ENCODE data around the gene ZFP92.

Gene ZFP92

DNA sequence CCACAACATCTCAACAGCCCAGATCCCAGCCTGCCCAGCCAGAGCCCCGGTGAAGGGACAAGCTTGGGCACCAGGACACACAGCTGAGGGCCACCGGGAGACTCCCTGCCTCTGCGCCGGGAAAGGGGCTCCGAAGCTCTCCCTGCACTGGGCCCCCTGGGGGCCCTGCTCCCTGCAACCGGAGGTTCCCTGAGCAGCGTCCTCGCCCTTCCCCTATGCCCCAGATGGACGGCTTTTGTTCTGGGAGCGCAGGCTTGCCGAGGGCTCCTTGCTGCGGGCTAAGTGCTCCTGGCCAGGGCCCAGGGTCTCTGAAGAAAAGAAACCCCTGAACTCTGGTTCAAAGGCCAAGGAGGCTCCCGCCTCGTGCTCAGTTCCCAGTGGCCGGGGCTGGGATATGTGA is 899 bp upstream of the ZFP92 start:
- TF ChIP-seq, protein P1, sequence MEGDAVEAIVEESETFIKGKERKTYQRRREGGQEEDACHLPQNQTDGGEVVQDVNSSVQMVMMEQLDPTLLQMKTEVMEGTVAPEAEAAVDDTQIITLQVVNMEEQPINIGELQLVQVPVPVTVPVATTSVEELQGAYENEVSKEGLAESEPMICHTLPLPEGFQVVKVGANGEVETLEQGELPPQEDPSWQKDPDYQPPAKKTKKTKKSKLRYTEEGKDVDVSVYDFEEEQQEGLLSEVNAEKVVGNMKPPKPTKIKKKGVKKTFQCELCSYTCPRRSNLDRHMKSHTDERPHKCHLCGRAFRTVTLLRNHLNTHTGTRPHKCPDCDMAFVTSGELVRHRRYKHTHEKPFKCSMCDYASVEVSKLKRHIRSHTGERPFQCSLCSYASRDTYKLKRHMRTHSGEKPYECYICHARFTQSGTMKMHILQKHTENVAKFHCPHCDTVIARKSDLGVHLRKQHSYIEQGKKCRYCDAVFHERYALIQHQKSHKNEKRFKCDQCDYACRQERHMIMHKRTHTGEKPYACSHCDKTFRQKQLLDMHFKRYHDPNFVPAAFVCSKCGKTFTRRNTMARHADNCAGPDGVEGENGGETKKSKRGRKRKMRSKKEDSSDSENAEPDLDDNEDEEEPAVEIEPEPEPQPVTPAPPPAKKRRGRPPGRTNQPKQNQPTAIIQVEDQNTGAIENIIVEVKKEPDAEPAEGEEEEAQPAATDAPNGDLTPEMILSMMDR (conservative IDR thresholded peaks at IDR 0.05): no peak
- TF ChIP-seq ZFX (IDR thresholded peaks at IDR 0.05): no peak
- H3K27ac ChIP-seq: no peak overlapping the region

DNA sequence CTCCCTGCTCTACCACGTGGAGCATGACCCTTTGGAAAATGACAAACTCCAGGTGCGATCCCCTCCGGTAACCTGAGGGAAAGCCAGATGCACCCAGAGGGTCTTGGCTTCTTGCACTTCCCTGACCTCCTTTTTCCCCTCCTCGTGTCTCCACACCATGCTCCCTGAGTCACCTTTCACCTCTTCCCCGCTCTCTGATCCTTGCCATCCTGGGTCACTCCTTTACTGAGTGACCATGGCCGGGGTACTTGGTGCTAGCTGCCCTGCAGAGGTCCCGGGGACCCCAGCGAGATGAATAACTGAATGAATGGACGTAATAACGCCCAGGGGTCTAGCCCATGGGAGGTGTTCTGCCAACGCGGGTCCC is 401 bp upstream of the ZFP92 start:
- H3K27ac ChIP-seq: no peak overlapping the region
- no peak for TF ChIP-seq ZFX (IDR thresholded peaks at IDR 0.05)
- TF ChIP-seq, protein P1 (conservative IDR thresholded peaks at IDR 0.05): no peak

DNA sequence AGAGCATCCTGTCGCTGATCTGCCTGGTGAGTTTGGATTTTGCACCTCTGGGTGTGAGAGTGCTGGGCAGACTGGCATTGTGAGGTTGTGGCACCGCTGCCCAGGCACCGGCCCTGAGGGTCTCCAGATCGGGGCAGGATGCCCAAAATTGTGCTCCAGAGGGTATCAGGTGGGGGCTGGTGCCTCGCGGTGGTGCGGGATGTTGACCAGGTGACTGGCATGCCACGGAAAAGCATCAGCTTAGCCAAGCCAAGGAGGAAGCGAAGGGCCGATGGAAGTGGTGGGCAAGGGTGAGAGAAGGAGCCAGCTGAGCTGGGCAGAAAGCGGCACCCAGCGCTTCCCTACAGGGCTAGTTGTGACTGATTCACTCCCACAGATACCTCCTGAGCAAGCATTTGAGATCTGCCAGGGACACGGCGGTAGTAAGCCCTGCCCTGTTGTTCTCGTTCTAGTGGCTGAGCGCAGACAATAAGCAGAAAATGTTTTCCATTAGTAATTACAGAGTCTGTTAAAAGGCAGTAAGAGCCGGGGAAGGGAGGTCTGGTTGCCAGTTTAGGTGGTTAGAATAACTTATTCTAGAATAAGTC is 809 bp downstream of the ZFP92 start:
- TF ChIP-seq ZFX (IDR thresholded peaks at IDR 0.05): no peak
- TF ChIP-seq, protein P1 (conservative IDR thresholded peaks at IDR 0.05): no peak
- H3K27ac ChIP-seq: no peak overlapping the region

DNA sequence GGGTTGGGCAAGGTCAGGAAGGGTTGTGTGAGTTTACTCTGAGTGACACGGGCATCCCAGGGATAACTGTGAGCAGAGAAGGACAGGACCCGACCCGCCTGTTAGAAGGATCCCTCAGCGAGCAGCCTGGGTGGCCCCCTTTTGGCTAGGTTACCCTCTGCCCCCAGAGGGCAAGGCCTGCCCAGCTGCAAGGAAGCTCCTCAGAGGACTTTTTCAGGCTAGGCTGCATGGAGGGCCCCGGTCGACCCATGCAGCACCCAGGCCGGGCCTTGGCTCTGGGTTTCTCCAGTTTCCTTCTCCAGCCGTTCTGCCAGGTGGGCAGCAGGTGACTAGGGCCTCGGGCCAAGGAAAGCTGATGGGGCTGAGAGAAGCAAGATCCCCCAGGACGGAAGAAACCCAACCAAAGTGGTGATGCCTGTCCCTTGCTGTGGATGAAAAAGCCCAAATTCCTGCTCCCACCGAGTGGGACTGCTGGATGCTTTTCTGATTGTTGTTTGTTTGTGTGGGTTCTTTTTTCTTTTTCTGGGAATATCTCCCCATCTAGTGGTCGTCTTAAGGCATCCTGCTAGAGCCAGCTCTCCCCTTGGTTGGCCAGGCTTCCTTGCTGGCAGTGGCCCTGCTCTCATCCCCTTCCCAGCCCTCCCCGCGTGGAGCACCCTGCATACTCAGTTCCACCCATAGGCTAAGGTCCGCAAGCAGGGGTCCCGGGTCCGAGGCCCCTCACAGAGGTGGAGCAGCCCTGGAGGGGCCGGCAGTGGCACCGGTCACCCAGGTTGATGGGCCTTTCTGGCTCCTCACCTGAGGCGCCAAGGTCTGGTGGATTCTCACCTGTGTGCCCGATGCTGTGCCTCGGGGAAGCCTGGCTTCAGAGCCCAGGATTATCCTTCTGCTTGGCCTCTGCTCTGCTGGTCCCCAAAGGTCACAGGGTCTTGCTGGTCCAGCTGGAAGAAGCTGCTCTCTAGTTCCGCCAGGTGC is 1.8 kb downstream of the ZFP92 start:
- no peak overlapping the region for H3K27ac ChIP-seq
- TF ChIP-seq, protein P1 (conservative IDR thresholded peaks at IDR 0.05): no peak; the same call in 1 of the 2 replicates
- no peak for TF ChIP-seq ZFX (IDR thresholded peaks at IDR 0.05)

DNA sequence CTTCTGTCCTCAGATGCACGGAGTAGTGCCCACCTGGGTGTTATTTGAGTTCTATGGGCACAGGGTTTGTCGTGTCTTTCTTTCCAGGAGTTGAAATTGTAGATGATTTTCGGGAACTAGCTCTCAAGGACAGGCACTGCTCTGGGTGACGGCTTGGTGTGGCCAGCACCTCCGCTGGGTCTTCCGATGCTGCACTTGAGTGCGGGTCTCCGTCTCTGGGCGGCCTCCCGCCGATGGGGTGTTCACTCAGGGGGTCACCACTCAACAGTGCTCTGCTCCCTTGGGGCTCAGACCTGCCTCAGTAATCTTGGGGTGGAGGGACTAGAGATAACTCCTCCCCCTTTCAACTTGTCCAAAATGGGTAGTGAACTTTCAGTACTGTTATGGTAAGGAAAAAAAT is 2.5 kb downstream of the ZFP92 start:
- no peak overlapping the region for H3K27ac ChIP-seq
- no peak for TF ChIP-seq ZFX (IDR thresholded peaks at IDR 0.05)
- TF ChIP-seq, protein P1 (conservative IDR thresholded peaks at IDR 0.05): no peak

DNA sequence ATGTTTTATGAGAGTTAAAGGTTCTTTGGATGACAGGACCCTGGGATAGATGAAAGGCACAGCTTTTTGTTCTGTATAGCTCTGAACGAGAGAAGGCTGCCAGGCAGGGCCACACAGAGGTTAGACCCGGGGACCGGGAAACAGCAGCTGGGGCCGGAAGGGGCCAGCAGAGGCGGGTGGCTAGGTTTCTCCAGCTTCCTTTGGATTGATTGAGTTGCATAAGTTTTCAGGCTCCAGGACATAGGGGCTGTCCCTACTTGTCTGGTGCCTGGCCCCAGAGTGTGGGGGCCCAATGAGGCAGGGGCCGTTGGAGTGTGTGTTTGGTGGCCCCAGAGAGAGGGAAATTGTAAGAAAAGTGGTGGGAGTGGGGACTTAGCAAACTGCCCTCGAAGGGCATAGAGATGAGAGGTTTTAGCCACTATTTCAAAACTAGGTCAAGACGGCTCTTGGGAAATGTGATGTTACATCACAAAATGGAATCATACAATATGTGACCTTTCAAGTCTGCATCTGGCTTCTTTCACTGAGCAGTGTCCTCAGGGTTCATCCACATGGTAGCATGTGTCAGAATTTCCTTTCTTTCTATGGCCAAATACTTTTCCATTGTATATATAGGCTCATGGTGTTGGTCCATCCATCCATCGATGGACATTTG is 3.7 kb downstream of the ZFP92 start:
- H3K27ac ChIP-seq: no peak overlapping the region
- TF ChIP-seq, protein P1 (conservative IDR thresholded peaks at IDR 0.05): no peak
- TF ChIP-seq ZFX (IDR thresholded peaks at IDR 0.05): no peak

Measured in C4-2B (cell line).